Body of pancreas (tissue), 4 donors: Measurements from ENCODE around the gene TRNAU1AP.

Experiments used
- POLR2A ChIP-seq, 3 donors: fragments of 450-650 bp; IDR thresholded peaks; one replicate each; pipeline ENCODE4 v1.6.1; 2016; ENCODE audit warnings: antibody characterized with exemption in 3 of 3, mild to moderate bottlenecking in 2 of 3
- TF ChIP-seq, protein P1 (sequence below), 7 experiments: fragments of 450-650 bp in 4 of 7; fragments of 200-600 bp in 3 of 7; sonication (generic) in 3 of 7; IDR thresholded peaks; one replicate each; pipeline ENCODE4 v1.5.1; 2016 to 2019; ENCODE audit warnings: antibody characterized with exemption in 7 of 7

DNA sequence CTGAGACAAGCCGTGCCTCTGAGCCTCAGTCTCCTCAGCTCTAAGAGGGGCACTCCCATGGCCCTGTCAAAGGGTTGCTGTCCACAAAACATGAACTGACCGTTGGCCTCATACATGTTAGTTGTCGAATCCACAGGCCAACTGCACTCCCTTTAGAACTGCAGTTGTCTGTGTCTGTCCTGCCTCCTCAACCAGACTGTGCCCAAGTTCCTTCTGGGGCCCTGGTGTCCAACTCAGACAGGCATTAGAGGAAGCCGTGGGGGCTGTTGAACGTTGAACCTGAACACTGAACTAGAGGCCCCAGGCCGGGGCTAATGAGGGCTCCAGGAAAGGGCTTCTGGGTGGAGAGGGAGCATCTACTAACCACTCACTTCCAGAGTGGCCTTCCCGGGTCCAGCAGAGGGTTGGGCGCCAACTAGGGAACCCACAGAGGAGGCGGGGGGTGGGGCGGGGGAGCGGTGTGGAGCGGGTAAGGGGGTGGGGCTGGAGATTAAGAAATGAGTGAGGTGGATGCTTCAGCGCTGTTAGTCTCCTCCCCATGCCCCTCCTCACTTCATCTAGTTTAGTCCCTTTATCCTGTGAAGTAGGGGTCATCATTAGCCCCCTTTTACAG lies 38.9 kb downstream of the TRNAU1AP start, which contains the start of gene RAB42:
- peak in 1 of 3 donors; percentile 5 for TF ChIP-seq POLR2A (IDR thresholded peaks at IDR 0.05)
- TF ChIP-seq, protein P1, sequence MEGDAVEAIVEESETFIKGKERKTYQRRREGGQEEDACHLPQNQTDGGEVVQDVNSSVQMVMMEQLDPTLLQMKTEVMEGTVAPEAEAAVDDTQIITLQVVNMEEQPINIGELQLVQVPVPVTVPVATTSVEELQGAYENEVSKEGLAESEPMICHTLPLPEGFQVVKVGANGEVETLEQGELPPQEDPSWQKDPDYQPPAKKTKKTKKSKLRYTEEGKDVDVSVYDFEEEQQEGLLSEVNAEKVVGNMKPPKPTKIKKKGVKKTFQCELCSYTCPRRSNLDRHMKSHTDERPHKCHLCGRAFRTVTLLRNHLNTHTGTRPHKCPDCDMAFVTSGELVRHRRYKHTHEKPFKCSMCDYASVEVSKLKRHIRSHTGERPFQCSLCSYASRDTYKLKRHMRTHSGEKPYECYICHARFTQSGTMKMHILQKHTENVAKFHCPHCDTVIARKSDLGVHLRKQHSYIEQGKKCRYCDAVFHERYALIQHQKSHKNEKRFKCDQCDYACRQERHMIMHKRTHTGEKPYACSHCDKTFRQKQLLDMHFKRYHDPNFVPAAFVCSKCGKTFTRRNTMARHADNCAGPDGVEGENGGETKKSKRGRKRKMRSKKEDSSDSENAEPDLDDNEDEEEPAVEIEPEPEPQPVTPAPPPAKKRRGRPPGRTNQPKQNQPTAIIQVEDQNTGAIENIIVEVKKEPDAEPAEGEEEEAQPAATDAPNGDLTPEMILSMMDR (IDR thresholded peaks at IDR 0.05) = no peak
